ENCODE measurements around the gene TIRAP. TPM values are rescaled to one million over a fixed set of nuclear protein-coding genes. Genes with fewer than 3 reads are reported as not detected.
A peak's percentile ranks its signal among the peaks of the same experiment; 100 is the strongest.

TIRAP gene
- total RNA-seq, 1 donor from 2014 or later: 2.1 TPM

DNA sequence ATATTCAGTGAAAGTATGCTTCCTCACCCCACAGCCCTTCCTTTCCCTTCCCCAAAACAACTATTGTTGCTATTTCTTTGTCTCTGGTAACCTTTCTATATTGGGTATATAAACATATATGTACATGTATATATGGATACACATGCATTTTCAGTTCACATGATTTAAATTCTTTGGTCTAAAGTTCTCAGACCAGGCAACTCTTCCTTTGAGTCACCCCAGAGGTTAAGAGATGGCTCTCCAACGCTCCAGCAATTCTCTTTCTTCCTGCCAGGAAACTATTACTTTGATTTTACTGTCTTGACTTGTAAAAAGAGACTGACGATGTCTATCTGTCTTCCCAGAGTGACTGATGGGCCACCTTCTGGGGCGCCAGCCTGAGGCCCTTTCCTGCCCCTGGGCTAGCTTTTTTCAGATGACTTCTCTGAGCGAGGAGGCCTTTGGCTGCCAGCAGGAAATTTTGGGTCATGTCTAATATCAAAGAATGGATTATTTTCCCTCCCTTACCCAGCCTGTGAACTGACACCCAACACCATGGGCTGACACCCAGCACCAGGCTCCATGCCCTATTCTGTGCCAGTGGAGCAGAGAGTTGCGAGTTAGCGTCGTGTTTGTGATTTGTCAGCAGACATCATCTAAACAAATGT is 58.2 kb downstream of the TIRAP start:
- TF ChIP-seq, protein P1, sequence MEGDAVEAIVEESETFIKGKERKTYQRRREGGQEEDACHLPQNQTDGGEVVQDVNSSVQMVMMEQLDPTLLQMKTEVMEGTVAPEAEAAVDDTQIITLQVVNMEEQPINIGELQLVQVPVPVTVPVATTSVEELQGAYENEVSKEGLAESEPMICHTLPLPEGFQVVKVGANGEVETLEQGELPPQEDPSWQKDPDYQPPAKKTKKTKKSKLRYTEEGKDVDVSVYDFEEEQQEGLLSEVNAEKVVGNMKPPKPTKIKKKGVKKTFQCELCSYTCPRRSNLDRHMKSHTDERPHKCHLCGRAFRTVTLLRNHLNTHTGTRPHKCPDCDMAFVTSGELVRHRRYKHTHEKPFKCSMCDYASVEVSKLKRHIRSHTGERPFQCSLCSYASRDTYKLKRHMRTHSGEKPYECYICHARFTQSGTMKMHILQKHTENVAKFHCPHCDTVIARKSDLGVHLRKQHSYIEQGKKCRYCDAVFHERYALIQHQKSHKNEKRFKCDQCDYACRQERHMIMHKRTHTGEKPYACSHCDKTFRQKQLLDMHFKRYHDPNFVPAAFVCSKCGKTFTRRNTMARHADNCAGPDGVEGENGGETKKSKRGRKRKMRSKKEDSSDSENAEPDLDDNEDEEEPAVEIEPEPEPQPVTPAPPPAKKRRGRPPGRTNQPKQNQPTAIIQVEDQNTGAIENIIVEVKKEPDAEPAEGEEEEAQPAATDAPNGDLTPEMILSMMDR (IDR thresholded peaks at IDR 0.05; ENCODE audit: insufficient read depth, low read length, severe bottlenecking): no peak
- Histone ChIP-seq H3K4me3 (ENCODE audit: low read depth, low read length) (no peak overlapping the region), H3K27me3 (ENCODE audit: control insufficient read depth, insufficient read depth, low read length) (no peaks in the 10 kb centered on the region), H3K36me3 (ENCODE audit: control insufficient read depth, insufficient read depth, low read length) (peaks cover 2% of the 10 kb centered on the region)
- DNase-seq (ENCODE audit: low read depth): no peak
- FAIRE-seq: no peak

DNA sequence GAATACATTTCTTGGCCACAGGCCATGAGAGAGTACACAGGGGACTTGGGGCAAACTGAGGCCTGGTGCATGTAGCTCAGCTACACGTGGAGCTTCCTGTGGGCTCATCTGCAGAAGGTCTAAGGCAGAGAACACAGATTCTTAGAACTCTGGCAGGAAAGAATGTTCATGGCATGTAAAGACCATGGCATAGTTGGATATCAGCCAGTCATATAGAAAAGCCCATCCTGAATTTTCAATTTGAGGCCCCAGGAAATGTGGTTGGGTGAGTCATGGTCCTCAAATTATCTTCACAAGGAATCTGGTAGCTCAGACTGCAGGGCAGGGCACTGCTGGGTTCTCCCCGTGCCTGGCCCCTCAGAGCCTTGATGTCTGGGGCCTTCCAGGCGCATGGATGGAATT is 58.9 kb downstream of the TIRAP start:
- FAIRE-seq (no peak), DNase-seq (ENCODE audit: low read depth) (peak; percentile 70)
- no peaks in the 10 kb centered on the region for H3K27me3 ChIP-seq (ENCODE audit: control insufficient read depth, insufficient read depth, low read length)
- TF ChIP-seq, protein P1 (IDR thresholded peaks at IDR 0.05; ENCODE audit: insufficient read depth, low read length, severe bottlenecking): no peak
- H3K4me3 ChIP-seq (ENCODE audit: low read depth, low read length): no peak overlapping the region
- peaks cover 2% of the 10 kb centered on the region for H3K36me3 ChIP-seq (ENCODE audit: control insufficient read depth, insufficient read depth, low read length)

DNA sequence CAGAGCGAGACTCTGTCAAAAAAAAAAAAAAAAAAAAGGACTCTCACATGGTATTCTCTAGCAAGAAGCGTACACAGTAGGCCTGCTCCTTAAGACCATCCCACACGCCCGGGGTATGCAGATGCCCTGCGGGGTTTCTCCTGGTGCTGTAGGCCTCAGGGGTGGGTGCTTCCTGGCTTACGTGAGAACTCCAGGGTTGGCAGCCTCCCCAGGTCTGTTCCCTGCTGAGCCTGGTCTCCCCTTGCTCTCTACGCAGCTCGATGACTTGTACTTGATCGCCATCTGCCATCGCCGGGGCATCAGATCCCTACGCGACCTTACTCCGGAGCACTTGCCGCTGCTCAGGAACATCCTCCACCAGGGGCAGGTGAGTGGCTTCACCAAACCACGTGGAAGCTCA is 60.2 kb downstream of the TIRAP start:
- TF ChIP-seq, protein P1 (IDR thresholded peaks at IDR 0.05; ENCODE audit: insufficient read depth, low read length, severe bottlenecking): no peak
- no peak for DNase-seq (ENCODE audit: low read depth)
- Histone ChIP-seq H3K27me3 (ENCODE audit: control insufficient read depth, insufficient read depth, low read length) (no peaks in the 10 kb centered on the region), H3K4me3 (ENCODE audit: low read depth, low read length) (no peak overlapping the region), H3K36me3 (ENCODE audit: control insufficient read depth, insufficient read depth, low read length) (peaks cover 2% of the 10 kb centered on the region)
- FAIRE-seq: no peak

Other genes with a start within 250 kb of the TIRAP start
- gene CDON, start 220.2 kb upstream of the TIRAP start, total RNA-seq: 2.9 TPM in 2 replicates
- gene RPUSD4, start 71.4 kb upstream of the TIRAP start, total RNA-seq: 23.6 and 47.9 TPM in 2 replicates
- gene FAM118B, start 71.3 kb upstream of the TIRAP start, total RNA-seq: 15.5 and 15.8 TPM in 2 replicates
- gene SRPRA, start 14.2 kb upstream of the TIRAP start, total RNA-seq: 61.3 and 71.3 TPM in 2 replicates
- gene FOXRED1, start 13.9 kb upstream of the TIRAP start, total RNA-seq: 16.0 and 16.8 TPM in 2 replicates
- gene DCPS, start 21.0 kb downstream of the TIRAP start, total RNA-seq: 9.5 and 11.6 TPM in 2 replicates
- gene ST3GAL4, start 72.6 kb downstream of the TIRAP start, total RNA-seq: 10.9 and 12.4 TPM in 2 replicates

All from bronchial epithelial cell (primary cell).